ENCODE results near the gene AP3D1.

AP3D1 gene

GRCh38 chr19:2126879-2127518 is 24.4 kb downstream of the AP3D1 start:
- no peak for DNase-seq (ENCODE audit: low read depth)

- DNase-seq (ENCODE audit: low read depth) = no peak
Measured at GRCh38 chr19:2123682-2124387, 27.5 kb downstream of the AP3D1 start.

- DNase-seq (ENCODE audit: low read depth) = no peak
Measured at GRCh38 chr19:2122982-2123381, 28.4 kb downstream of the AP3D1 start.

GRCh38 chr19:2122251-2122650 is 29.1 kb downstream of the AP3D1 start:
- no peak for DNase-seq (ENCODE audit: low read depth)

- no peak for DNase-seq (ENCODE audit: low read depth)
Measured at GRCh38 chr19:2121416-2122051, 29.8 kb downstream of the AP3D1 start.

- DNase-seq (ENCODE audit: low read depth) = no peak
Measured at GRCh38 chr19:2120821-2121220, 30.5 kb downstream of the AP3D1 start.

- DNase-seq (ENCODE audit: low read depth) = no peak
Measured at GRCh38 chr19:2119921-2120785, 31.2 kb downstream of the AP3D1 start.

- no peak for DNase-seq (ENCODE audit: low read depth)
Measured at GRCh38 chr19:2118438-2118837, 32.9 kb downstream of the AP3D1 start.

GRCh38 chr19:2117215-2117960 is 34.0 kb downstream of the AP3D1 start:
- DNase-seq (ENCODE audit: low read depth) = no peak

GRCh38 chr19:2116507-2116906 is 34.9 kb downstream of the AP3D1 start:
- DNase-seq (ENCODE audit: low read depth) = no peak

- no peak for DNase-seq (ENCODE audit: low read depth)
Measured at GRCh38 chr19:2115911-2116426, 35.4 kb downstream of the AP3D1 start.

GRCh38 chr19:2115324-2115723 is 36.0 kb downstream of the AP3D1 start:
- no peak for DNase-seq (ENCODE audit: low read depth)

GRCh38 chr19:2114821-2115220 is 36.5 kb downstream of the AP3D1 start:
- DNase-seq (ENCODE audit: low read depth) = no peak

GRCh38 chr19:2114218-2114617 is 37.1 kb downstream of the AP3D1 start:
- no peak for DNase-seq (ENCODE audit: low read depth)

GRCh38 chr19:2113439-2114211 is 37.7 kb downstream of the AP3D1 start:
- DNase-seq (ENCODE audit: low read depth) = no peak

GRCh38 chr19:2112516-2113320 is 38.6 kb downstream of the AP3D1 start:
- DNase-seq (ENCODE audit: low read depth) = no peak

- no peak for DNase-seq (ENCODE audit: low read depth)
Measured at GRCh38 chr19:2111886-2112285, 39.5 kb downstream of the AP3D1 start.

- no peak for DNase-seq (ENCODE audit: low read depth)
Measured at GRCh38 chr19:2111425-2111824, 39.9 kb downstream of the AP3D1 start.

- no peak for DNase-seq (ENCODE audit: low read depth)
Measured at GRCh38 chr19:2110822-2111221, 40.5 kb downstream of the AP3D1 start.
